B cell (primary cell): ENCODE results near the gene PARVB. TPM values are rescaled to one million over a fixed set of nuclear protein-coding genes. Genes with fewer than 3 reads are reported as not detected.
A peak's percentile ranks its signal among the peaks of the same experiment; 100 is the strongest.

ENCODE experiments used
- ATAC-seq: fragments of 200-7000 bp; cut with Tn5 transposase; one replicate; pipeline ENCODE4 v1.10.0; 2021; ENCODE audit warnings: low read depth, mild to moderate bottlenecking, moderate number of reproducible peaks, moderate library complexity
- CTCF ChIA-PET: fragments of 350-600 bp; sonication (Branson Sonifier 250); formaldehyde crosslinking; loops from one replicate; lab custom pipeline; 2021; ENCODE audit warnings: antibody characterized with exemption, inconsistent platforms; lab: Charles Lee
- POLR2A ChIA-PET: fragments of 350-600 bp; sonication (Branson Sonifier 250); formaldehyde crosslinking; loops from one replicate; lab custom pipeline; 2021; ENCODE audit warnings: antibody characterized with exemption; lab: Charles Lee
- DNase-seq: peaks from one replicate; pipeline ENCODE4 v3.0.0; 2013
- H2AFZ ChIP-seq: 2 replicates; pipeline ENCODE4 v1.6.1; 2012; ENCODE audit warnings: mild to moderate bottlenecking, low read depth, low read length; ENCODE audit not compliant: insufficient read depth, poor library complexity, severe bottlenecking
- H3K27ac ChIP-seq, 2 donors: 1 replicate in 1 of 2; 2 replicates in 1 of 2; pipeline ENCODE4 v1.5.1; 2012 to 2013; ENCODE audit warnings: low read length in 2 of 2, mild to moderate bottlenecking in 2 of 2, moderate library complexity in 1 of 2
- H3K27me3 ChIP-seq, 4 experiments: fragments of 200-600 bp in 1 of 4; sonication (generic) in 1 of 4; replicated peaks in 1 of 4; 1 replicate in 2 of 4; 2 replicates in 2 of 4; pipeline versions ENCODE4 v1.6.1 to v1.7.0; 2013 to 2016; ENCODE audit warnings: low read length in 3 of 4, mild to moderate bottlenecking in 2 of 4, mixed read lengths in 1 of 4, moderate library complexity in 1 of 4; ENCODE audit not compliant: insufficient read depth in 4 of 4, control insufficient read depth in 3 of 4; ENCODE audit errors: control extremely low read depth in 1 of 4
- H3K36me3 ChIP-seq, 2 experiments: replicated peaks in 1 of 2; 1 replicate in 1 of 2; 2 replicates in 1 of 2; pipeline versions ENCODE4 v1.6.1 to v1.7.1; 2013; ENCODE audit warnings: low read length in 1 of 2; ENCODE audit not compliant: insufficient read depth in 2 of 2, control insufficient read depth in 1 of 2; ENCODE audit errors: control extremely low read depth in 1 of 2, extremely low read depth in 1 of 2
- H3K4me1 ChIP-seq, 2 donors: fragments of 200-600 bp in 1 of 2; sonication (generic) in 1 of 2; 1 replicate in 1 of 2; 2 replicates in 1 of 2; pipeline versions ENCODE4 v1.5.1 to v1.6.1; 2013 to 2017; ENCODE audit warnings: low read length in 2 of 2; ENCODE audit not compliant: control insufficient read depth in 2 of 2, insufficient read depth in 2 of 2
- H3K4me2 ChIP-seq: replicated peaks from 2 replicates; pipeline ENCODE3; 2012; ENCODE audit warnings: mild to moderate bottlenecking, low read depth, low read length; ENCODE audit not compliant: poor library complexity, severe bottlenecking
- H3K4me3 ChIP-seq, 5 experiments: fragments of 200-600 bp in 1 of 5; sonication (generic) in 1 of 5; 1 replicate in 3 of 5; 2 replicates in 2 of 5; pipeline versions ENCODE4 v1.5.1 to v1.7.0; 2011 to 2016; ENCODE audit warnings: low read length in 4 of 5, mild to moderate bottlenecking in 4 of 5, low read depth in 2 of 5, control low read depth in 1 of 5, moderate library complexity in 1 of 5; ENCODE audit not compliant: insufficient read depth in 1 of 5; ENCODE audit errors: control extremely low read depth in 1 of 5, extremely low read depth in 1 of 5
- H3K79me2 ChIP-seq: fragments of 200-600 bp; sonication (generic); one replicate; pipeline ENCODE4 v1.6.0; 2016; ENCODE audit warnings: low read length; ENCODE audit not compliant: control insufficient read depth, insufficient read depth
- H3K9ac ChIP-seq: fragments of 200-600 bp; sonication (generic); 2 replicates; pipeline ENCODE4 v1.6.1; 2017; ENCODE audit warnings: mild to moderate bottlenecking, low read length, moderate library complexity
- H3K9me3 ChIP-seq, 3 donors: one replicate each; pipeline versions ENCODE4 v1.6.1 to v1.7.1; 2013; ENCODE audit warnings: low read length in 2 of 3; ENCODE audit not compliant: control insufficient read depth in 2 of 3, insufficient read depth in 1 of 3; ENCODE audit errors: control extremely low read depth in 1 of 3
- H4K20me1 ChIP-seq: 2 replicates; pipeline ENCODE4 v1.6.0; 2012; ENCODE audit warnings: mild to moderate bottlenecking, low read length; ENCODE audit not compliant: insufficient read depth, control insufficient read depth, poor library complexity, severe bottlenecking
- H3K27ac Mint-ChIP-seq: one replicate; pipeline ENCODE4 v1.8.0; 2021; ENCODE audit warnings: mixed read lengths
- H3K27me3 Mint-ChIP-seq: one replicate; pipeline ENCODE4 v1.8.0; 2021; ENCODE audit warnings: mixed read lengths
- H3K4me1 Mint-ChIP-seq: one replicate; pipeline ENCODE4 v1.8.0; 2021; ENCODE audit warnings: mixed read lengths
- H3K4me3 Mint-ChIP-seq: one replicate; pipeline ENCODE4 v1.8.0; 2021; ENCODE audit warnings: mixed read lengths
- H3K9me3 Mint-ChIP-seq: one replicate; pipeline ENCODE4 v1.8.0; 2022; ENCODE audit warnings: mixed read lengths; ENCODE audit not compliant: insufficient read depth
- CTCF ChIP-seq: fragments of 200-600 bp; IDR thresholded peaks from one replicate; pipeline ENCODE4 v1.8.0; 2022; ENCODE audit warnings: antibody characterized with exemption, mild to moderate bottlenecking
- EZH2 ChIP-seq: IDR thresholded peaks from 2 replicates; pipeline ENCODE4 v1.6.1; 2012; ENCODE audit warnings: borderline replicate concordance, low read depth, mild to moderate bottlenecking, moderate library complexity, low read length; ENCODE audit not compliant: insufficient read depth, poor library complexity, severe bottlenecking
- WGBS: methylation state at CpG from one replicate; pipeline ENCODE4 v1.1.5; 2013; ENCODE audit warnings: missing lambda C conversion rate; ENCODE audit not compliant: insufficient coverage; 5-methylcytosine and 5-hydroxymethylcytosine counted together
- intact Hi-C: fragments of 100-400 bp; cut with micrococcal nuclease; formaldehyde crosslinking; loops from one replicate; pipeline ENCODE4 v1.10.0; 2022
- polyA plus RNA-seq: library from polyadenylated mRNA; depleted of rRNA; stranded (reverse); fragments of >200 nt; gene quantifications from 2 replicates; pipeline ENCODE4 v1.2.3, GENCODE V29; 2012
- total RNA-seq, 2 donors: library from RNA; stranded (reverse); fragments of 120-200 nt in 1 of 2; gene quantifications; 1 replicate in 1 of 2; 2 replicates in 1 of 2; pipeline versions ENCODE4 v1.2.3 to v1.2.4, GENCODE V29; 2013 to 2022

Gene PARVB
- total and polyA plus RNA-seq, 2 donors (not counting 1 experiment from before 2014, with no cell fraction given) = 48.0 to 49.4 TPM

GRCh38 chr22:44171561-44171960, 147.5 kb downstream of the PARVB start:
- Histone ChIP-seq H3K4me3 (no peak overlapping the region), H3K79me2 (no peaks in the 10 kb centered on the region), H2AFZ (no peak overlapping the region), H3K27me3 (no peaks in the 10 kb centered on the region), H3K27ac (no peak overlapping the region), H3K4me2 (peak overlapping the region; percentile 58), H4K20me1 (no peaks in the 10 kb centered on the region), H3K9me3 (no peaks in the 10 kb centered on the region), H3K36me3 (peaks cover 0 to 10% of the 10 kb centered on the region in 2 experiments), H3K4me1 (peaks cover 18 to 24% of the 10 kb centered on the region in 2 donors), H3K9ac (no peak overlapping the region)
- ATAC-seq (no peak), DNase-seq (no peak)
- TF ChIP-seq EZH2 (no peak), CTCF (no peak)
- POLR2A ChIA-PET = no interaction called here
- Mint-ChIP-seq H3K27ac (peak overlapping the region; percentile 88), H3K27me3 (no peaks in the 10 kb centered on the region), H3K4me3 (no peak overlapping the region), H3K9me3 (no peaks in the 10 kb centered on the region), H3K4me1 (peaks cover 22% of the 10 kb centered on the region)
- intact Hi-C loops = loop anchor here (10.0 kb wide), 1 partner anchor 83 kb away; no protein-coding TSS in a partner anchor
- CTCF ChIA-PET = no interaction called here
- WGBS = 100% methylated on average over 1 of the region's 6 CpGs

- Histone ChIP-seq H3K9ac (no peak overlapping the region), H2AFZ (peak overlapping the region; percentile 44)
- CTCF ChIA-PET = interaction anchor here (1.3 to 1.7 kb wide), 2 partner anchors 10 to 179 kb away, joined by 6 to 9 read pairs; no protein-coding TSS in a partner anchor
Measured at GRCh38 chr22:44172370-44173108, 148.4 kb downstream of the PARVB start.

More at GRCh38 chr22:44172370-44173108, 148.4 kb downstream of the PARVB start:
- POLR2A ChIA-PET = interaction anchor here (1.4 to 1.9 kb wide), 2 partner anchors 9 to 33 kb away, joined by 3 to 8 read pairs; partner anchors contain the start of gene PARVG
- H3K9me3 Mint-ChIP-seq = no peaks in the 10 kb centered on the region
- no peaks in the 10 kb centered on the region for H3K79me2 ChIP-seq
- no peaks in the 10 kb centered on the region for H4K20me1 ChIP-seq
- H3K4me1 Mint-ChIP-seq = peaks cover 22% of the 10 kb centered on the region
- H3K4me1 ChIP-seq = peaks cover 18 to 24% of the 10 kb centered on the region in 2 donors
- ATAC-seq (peak; percentile 99), DNase-seq (peak; percentile 78)
- H3K27ac Mint-ChIP-seq = peak overlapping the region; percentile 88
- H3K4me3 ChIP-seq = peak overlapping the region in 2 of 5 experiments; percentile 1 to 28
- TF ChIP-seq CTCF (no peak), EZH2 (no peak)
- WGBS = 20% methylated on average over 20 of the region's 22 CpGs
- intact Hi-C loops = loop anchor here (1.0 to 10.0 kb wide), 2 partner anchors 8 to 82 kb away; partner anchors contain the start of gene PARVG
- peak overlapping the region; percentile 58 for H3K4me2 ChIP-seq
- no peaks in the 10 kb centered on the region for H3K27me3 ChIP-seq
- H3K27me3 Mint-ChIP-seq = no peaks in the 10 kb centered on the region
- peaks cover 0 to 6% of the 10 kb centered on the region in 2 experiments for H3K36me3 ChIP-seq
- H3K27ac ChIP-seq = peak overlapping the region; percentile 43 to 55
- no peaks in the 10 kb centered on the region for H3K9me3 ChIP-seq
- H3K4me3 Mint-ChIP-seq = peak overlapping the region; percentile 36
